GM21515 (cell line): ENCODE data around the gene SCGB1D1.

Experiments used
- ATAC-seq: cut with Tn5 transposase; IDR thresholded peaks from one replicate; pipeline ENCODE4 v1.9.1; 2021; ENCODE audit not compliant: unreplicated experiment

Gene SCGB1D1

DNA sequence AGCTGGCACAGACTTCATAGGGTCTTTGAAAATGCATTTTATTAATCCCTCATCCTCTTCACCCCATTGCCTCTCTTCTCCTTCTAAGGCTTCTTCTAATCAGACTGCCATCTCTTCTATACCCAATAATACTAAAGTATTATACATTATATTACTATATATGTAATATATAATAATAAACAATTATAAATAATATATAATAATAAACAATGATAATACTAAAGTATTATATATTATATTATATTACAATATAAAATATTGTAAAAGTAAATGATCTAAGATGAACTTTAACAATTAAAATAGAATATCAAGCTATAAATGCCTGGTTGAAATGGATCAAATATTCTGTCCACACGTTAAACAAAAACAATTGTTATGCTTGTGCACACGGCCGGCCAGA is 31.5 kb downstream of the SCGB1D1 start:
- no peak for ATAC-seq

DNA sequence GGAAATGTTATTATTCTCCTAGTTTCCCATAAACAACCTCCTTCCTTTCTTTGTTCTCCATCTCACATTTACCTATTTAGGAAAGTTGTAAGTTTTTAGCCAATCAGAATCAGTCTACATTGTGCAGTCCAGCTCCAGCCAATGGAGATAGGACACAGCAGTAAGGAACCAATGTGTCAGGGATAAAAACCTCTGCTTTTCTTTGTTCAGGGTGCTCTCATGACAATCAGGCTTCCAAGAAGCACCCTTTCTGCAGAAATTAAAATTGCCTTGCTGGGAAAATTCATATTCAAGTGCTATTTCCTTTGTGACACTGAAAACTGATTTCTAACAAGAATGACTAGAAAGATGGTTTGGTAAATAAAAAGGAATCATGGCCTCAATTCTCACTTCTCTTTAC is 33.1 kb downstream of the SCGB1D1 start:
- no peak for ATAC-seq

DNA sequence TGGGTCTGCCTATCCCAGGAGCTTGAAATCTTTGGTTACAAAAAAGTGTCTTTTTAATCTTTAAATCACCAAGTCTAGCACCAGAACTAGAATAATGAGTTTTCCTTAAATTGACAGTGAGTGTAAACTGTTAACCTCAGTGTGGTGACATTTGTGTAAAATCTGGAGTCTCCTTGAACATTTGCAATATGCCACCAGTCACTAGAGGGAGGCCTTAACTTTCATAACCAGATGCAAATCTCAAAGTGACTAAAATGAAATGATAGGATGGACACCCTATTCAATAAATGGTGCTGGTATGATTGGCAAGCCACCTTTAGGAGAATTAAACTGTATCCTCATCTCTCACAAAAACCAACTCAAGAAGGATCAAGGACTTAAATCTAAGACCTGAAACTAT is 43.7 kb downstream of the SCGB1D1 start:
- no peak for ATAC-seq

DNA sequence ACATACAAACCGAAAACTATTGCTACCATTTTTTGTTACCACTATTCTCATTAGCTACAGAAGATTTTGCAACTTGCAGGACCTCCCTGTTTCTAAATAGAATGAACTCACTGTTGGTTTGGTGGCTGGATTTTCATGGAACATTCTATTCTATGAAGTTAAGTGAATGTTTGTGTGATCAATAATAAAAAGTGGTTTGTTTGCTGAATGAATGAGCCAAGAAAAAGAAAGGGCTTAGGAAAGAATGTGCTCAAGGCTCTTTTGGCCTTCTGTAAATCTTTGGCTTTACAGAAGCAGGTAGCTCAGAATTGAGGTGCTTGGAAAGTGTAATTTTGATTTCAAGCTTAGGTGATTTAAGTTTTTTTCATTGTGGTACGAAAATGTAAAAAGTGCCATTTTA is 46.2 kb downstream of the SCGB1D1 start:
- no peak for ATAC-seq

DNA sequence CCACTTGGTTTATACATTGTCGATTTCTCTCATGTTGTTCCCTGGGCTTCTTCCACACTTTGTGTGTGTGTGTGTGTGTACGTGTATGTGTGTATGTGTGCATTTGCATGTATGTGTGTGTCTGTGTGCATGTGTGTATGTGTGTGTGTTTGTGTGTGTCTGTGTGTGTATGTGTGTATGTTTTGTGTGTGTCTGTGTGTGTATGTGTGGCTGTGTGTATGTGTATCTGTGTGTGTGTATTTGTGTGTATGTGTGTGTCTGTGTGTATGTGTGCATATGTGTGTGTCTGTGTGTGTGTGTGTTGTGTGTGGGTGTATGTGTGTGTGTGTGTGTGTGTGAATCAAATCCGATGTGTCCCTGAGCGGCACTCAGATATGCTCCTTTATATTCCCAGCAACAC is 47.5 kb downstream of the SCGB1D1 start:
- no peak for ATAC-seq

DNA sequence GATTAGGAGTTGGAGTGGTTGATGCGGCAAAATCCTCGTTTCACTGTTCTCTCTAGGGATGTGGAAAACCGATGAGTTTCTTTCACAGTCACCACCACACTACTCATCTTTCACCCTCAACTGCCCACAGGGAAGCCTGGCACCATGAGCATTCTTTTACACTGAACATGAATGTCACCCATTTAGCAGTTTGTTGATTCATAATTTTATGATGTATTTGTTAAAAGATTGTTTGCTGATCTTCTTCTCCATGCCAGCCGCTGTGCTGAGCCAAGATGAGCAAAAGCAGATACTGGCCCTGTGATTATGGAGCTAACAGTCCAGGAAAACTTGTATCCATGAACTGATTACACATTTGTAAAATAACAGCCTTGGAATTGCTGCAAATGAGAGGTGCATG is 48.1 kb downstream of the SCGB1D1 start:
- ATAC-seq = no peak

DNA sequence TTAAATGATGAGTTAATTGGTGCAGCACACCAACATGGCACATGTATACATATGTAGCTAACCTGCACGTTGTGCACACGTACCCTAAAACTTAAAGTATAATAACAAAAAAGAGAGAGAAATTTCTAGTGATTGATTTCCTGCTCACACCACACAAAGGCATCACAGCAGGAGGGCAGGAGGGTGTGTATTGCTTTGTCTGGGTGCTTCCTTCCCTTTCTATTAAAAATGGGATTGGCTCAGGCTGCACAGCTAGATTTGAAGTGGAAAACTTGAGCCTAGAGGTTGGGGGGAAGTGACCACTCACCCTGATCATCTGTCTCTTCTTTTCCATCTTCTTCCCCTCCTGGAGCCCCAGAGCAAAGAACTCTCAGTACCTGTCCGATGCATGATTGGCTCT is 51.1 kb downstream of the SCGB1D1 start:
- ATAC-seq = no peak

DNA sequence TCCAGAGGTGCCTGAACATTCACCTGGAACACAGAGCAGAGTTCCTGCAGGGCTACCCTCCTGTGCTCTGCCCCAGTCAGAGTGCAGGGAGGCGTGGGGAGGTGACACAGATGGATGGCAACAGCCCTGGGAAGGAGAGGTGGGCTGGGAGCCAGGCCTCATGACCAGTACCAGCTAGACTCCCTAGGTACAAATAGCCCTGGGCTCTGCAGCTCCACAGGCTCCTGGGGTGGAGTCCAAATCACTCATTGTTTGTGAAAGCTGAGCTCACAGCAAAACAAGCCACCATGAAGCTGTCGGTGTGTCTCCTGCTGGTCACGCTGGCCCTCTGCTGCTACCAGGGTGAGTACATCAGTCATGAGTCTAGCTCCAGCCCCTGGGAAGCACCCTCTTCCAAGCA is 52.0 kb downstream of the SCGB1D1 start, which contains the start of gene SCGB1D2:
TSS of gene SCGB1D2 (plus strand) at position 219 of the 400 bp plus-strand sequence. CDS start at position 288, 69 bp downstream.
- no peak for ATAC-seq
